ENCODE measurements around the gene SPECC1L. TPM values are rescaled to one million over a fixed set of nuclear protein-coding genes. Genes with fewer than 3 reads are reported as not detected.

The SPECC1L gene
- total RNA-seq, 1 donor from 2014 or later, result 29.9 TPM

DNA sequence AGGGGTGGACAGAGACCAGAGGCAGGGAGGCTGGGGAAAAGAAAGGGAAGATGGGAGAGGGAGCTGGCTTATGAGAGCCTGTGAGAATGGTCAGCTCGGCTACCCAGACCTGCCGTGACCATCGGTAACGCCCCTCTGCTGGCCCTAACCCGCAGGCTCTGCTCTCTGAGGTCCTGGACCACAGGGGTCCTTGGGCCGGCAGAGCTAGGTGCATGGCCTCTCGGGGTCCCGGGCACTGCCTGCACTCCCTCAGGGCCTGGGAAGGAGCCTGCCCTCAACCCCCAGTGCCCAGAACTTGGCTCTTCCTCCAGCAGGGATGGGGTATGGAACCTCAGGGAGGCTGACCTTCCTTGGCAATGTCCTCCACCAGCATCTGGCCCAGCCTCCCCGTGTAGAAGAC lies 38.9 kb upstream of the SPECC1L start:
- no peaks in the 10 kb centered on the region for H3K36me3 ChIP-seq (ENCODE audit: control insufficient read depth, insufficient read depth, low read length)
- no peaks in the 10 kb centered on the region for H3K27me3 ChIP-seq (ENCODE audit: control insufficient read depth, insufficient read depth, low read length)
- no peak overlapping the region for H3K4me3 ChIP-seq (ENCODE audit: low read depth, low read length)
- no peak for DNase-seq (ENCODE audit: low read depth)
- no peak for TF ChIP-seq CTCF (IDR thresholded peaks at IDR 0.05; ENCODE audit: insufficient read depth, low read length, poor library complexity, severe bottlenecking)

DNA sequence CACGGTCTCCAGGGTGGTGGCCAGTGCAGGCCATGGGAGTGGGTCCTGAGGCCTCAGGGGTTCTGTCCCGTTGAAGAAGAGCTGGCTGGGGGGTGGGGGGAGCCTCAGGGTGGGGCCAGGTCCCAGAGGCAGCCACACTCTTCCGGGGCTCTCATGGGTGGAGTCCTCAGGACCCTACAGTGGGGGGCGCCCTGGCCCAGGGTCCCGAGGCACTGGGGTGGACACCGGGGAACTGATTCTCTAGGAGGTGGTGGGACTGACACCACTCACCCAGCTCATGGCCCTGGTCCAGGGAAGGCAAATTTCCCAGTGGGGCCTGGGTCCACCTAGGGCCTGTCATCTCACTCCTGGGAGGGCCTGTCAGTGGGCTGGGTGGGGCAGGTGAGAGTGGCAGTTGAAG lies 38.5 kb upstream of the SPECC1L start:
- Histone ChIP-seq H3K36me3 (ENCODE audit: control insufficient read depth, insufficient read depth, low read length) (no peaks in the 10 kb centered on the region), H3K27me3 (ENCODE audit: control insufficient read depth, insufficient read depth, low read length) (no peaks in the 10 kb centered on the region), H3K4me3 (ENCODE audit: low read depth, low read length) (no peak overlapping the region)
- TF ChIP-seq CTCF (IDR thresholded peaks at IDR 0.05; ENCODE audit: insufficient read depth, low read length, poor library complexity, severe bottlenecking), result no peak
- DNase-seq (ENCODE audit: low read depth), result no peak

DNA sequence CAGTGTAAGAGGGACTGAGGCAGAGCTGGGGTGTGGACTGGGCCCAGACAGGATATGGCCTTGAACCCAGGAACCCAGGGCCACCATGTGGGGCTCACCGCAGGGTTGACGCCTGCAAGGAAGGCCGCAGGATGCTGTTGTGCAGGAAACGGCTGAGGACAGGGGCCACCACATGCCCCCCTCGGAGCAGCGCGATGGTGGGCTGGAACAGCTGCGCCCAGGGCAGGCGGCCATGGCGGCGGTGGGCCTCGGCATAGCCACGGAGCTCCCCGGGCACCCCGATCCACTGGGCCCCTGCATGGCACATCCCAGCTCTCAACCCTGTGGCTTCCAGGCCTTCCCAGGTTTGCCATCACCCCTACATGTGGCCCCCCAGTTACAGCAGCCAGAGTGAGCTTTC lies 37.9 kb upstream of the SPECC1L start:
- H3K36me3 ChIP-seq (ENCODE audit: control insufficient read depth, insufficient read depth, low read length), result no peaks in the 10 kb centered on the region
- no peak for TF ChIP-seq CTCF (IDR thresholded peaks at IDR 0.05; ENCODE audit: insufficient read depth, low read length, poor library complexity, severe bottlenecking)
- DNase-seq (ENCODE audit: low read depth), result no peak
- H3K4me3 ChIP-seq (ENCODE audit: low read depth, low read length), result no peak overlapping the region
- no peaks in the 10 kb centered on the region for H3K27me3 ChIP-seq (ENCODE audit: control insufficient read depth, insufficient read depth, low read length)

- Histone ChIP-seq H3K4me3 (ENCODE audit: low read depth, low read length) (no peak overlapping the region), H3K36me3 (ENCODE audit: control insufficient read depth, insufficient read depth, low read length) (no peaks in the 10 kb centered on the region), H3K27me3 (ENCODE audit: control insufficient read depth, insufficient read depth, low read length) (no peaks in the 10 kb centered on the region)
- TF ChIP-seq CTCF (IDR thresholded peaks at IDR 0.05; ENCODE audit: insufficient read depth, low read length, poor library complexity, severe bottlenecking), result no peak
- DNase-seq (ENCODE audit: low read depth), result no peak
These were observed 37.4 kb upstream of the SPECC1L start for GRCh38 chr22:24233235-24233634.

DNA sequence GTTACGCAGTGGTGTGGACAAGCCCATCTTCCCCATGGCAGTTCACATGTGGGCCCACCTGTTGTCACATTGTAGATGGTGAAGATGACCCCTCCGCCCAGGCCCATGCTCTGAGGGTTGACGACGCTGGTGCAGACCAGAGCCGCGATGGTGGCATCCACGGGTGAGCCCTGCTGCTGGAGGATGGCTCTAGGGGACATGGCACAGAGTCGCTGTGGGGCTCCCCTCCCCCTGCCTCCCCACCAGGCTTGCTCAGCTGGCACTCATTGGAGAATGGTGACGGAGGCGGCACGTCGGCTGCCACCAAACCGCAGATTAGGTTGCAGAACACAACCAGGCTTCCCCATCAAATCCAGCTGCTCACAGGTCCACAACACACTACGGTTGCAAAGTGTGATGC lies 36.8 kb upstream of the SPECC1L start:
- no peak for DNase-seq (ENCODE audit: low read depth)
- Histone ChIP-seq H3K36me3 (ENCODE audit: control insufficient read depth, insufficient read depth, low read length) (no peaks in the 10 kb centered on the region), H3K4me3 (ENCODE audit: low read depth, low read length) (no peak overlapping the region), H3K27me3 (ENCODE audit: control insufficient read depth, insufficient read depth, low read length) (no peaks in the 10 kb centered on the region)
- no peak for TF ChIP-seq CTCF (IDR thresholded peaks at IDR 0.05; ENCODE audit: insufficient read depth, low read length, poor library complexity, severe bottlenecking)

DNA sequence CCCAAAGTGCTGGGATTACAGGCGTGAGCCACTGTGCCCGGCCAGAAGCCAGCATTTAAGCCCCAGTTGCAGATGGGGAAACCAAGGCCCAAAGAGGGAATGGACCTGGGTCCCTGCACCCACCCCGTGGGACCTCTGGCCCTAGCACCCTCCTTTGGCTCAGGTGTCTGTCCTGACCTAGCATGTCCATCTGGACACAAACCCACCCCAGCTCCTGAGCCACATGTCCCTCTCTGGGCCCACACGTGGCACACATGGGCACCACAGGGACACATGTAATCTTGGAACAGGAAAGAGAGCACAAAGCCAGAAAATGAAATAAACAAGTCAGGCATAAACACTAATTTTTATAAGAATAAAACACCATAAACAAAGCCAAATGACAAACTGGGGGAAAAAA lies 35.3 kb upstream of the SPECC1L start:
- TF ChIP-seq CTCF (IDR thresholded peaks at IDR 0.05; ENCODE audit: insufficient read depth, low read length, poor library complexity, severe bottlenecking), result no peak
- DNase-seq (ENCODE audit: low read depth), result no peak
- H3K36me3 ChIP-seq (ENCODE audit: control insufficient read depth, insufficient read depth, low read length), result no peaks in the 10 kb centered on the region
- H3K4me3 ChIP-seq (ENCODE audit: low read depth, low read length), result no peak overlapping the region
- no peaks in the 10 kb centered on the region for H3K27me3 ChIP-seq (ENCODE audit: control insufficient read depth, insufficient read depth, low read length)
